Measurements from ENCODE around the gene CALN1.
"Not testable (repeated sequence)": the region's sequence is repeated elsewhere in the genome, so short reads cannot be mapped to it uniquely, and the experiment has no call there.

CALN1 gene

GRCh38 chr7:72408966-72409637, 3.0 kb downstream of the CALN1 start:
- DNase-seq (ENCODE audit: low spot score), result no peak

- DNase-seq (ENCODE audit: low spot score), result no peak
Measured at GRCh38 chr7:72406820-72407403, 5.2 kb downstream of the CALN1 start.

GRCh38 chr7:72405871-72406270, 6.3 kb downstream of the CALN1 start:
- DNase-seq (ENCODE audit: low spot score), result no peak

DNA sequence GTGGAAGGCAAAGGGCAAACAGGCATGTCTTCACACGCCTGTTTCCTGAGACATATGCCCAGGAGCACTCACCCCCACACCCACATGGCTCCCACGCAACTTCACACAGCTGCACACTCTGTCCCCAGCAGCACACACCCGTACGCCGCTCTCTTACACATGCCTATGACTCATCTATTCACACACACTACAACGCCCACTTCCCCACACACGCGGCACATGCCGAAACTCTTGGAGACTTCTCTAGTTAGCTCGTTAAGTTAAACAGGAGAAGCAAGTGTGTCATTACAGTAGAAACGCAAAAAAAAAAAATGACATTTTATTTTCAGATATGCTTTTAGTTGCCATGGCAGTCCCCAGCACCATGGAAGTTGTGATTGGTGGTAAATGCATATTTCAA, 6.7 kb downstream of the CALN1 start:
- no peak for DNase-seq (ENCODE audit: low spot score)

DNA sequence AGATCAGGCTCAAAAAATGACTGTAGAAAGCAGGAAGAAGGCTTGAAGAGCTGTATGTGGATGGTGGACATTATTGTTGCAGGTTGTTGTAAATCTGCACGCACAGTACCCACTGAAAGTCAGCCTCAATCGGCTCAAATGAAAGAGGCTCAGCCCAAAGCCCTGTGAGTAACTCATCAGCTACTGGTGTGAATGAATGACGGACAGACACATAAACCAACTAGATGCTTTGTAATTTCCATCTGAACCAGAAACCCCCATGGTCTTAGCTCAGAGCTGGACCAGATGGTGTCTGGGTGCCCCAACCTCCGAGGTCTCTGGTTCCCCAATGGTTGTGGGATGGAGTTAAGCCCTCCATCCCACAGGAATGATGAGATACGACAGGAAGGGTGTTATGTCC, 7.4 kb downstream of the CALN1 start:
- DNase-seq (ENCODE audit: low spot score), result no peak

- DNase-seq (ENCODE audit: low spot score), result no peak
Measured at GRCh38 chr7:72403458-72404076, 8.6 kb downstream of the CALN1 start.

DNA sequence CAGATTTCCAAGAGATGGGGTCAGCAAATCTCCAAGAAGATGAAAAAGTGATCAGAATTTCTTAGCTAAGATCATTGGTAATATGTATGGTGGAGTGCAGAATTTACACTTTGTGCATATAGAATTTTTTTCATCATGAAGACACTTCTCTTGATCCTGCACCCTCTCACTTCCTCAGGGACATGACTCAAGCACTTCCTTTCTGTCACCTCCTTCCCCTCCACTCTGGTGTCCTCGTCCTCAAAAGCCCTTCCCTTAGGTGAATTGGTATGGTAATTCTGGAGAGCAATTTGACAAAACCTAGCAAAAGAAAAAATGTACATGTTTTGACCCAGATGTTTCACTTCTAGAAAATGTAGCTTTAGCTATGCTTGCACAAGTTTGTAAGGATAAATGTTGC, 18.1 kb downstream of the CALN1 start:
- DNase-seq (ENCODE audit: low spot score), result no peak

DNA sequence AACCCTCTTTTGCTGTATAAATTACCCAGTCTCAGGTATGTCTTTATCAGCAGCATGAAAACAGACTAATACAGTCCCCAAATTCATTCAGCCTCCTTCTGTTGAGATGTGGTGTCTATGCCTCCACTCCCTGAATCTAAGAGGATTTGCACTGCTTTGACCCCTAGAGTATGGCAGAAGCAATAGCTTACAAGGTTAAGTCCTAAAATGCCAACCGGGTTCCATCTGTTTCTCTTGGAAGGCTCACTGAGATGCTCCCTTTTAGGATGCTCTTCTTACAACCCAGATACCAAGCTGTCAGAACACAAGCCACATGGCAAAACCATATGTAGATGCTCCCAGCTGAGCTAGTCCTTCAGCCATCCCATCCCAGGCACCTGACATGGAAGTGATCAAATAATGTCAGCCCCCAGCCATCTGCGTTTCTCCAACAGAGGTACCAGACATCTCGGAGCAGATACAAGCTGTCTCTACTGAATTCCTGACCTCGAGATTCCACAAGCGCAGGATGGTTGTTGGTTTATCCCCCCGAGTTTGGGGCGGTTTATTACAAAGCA, 20.2 kb downstream of the CALN1 start:
- DNase-seq (ENCODE audit: low spot score), result no peak

GRCh38 chr7:72386118-72386517, 26.0 kb downstream of the CALN1 start:
- DNase-seq (ENCODE audit: low spot score), result no peak

DNA sequence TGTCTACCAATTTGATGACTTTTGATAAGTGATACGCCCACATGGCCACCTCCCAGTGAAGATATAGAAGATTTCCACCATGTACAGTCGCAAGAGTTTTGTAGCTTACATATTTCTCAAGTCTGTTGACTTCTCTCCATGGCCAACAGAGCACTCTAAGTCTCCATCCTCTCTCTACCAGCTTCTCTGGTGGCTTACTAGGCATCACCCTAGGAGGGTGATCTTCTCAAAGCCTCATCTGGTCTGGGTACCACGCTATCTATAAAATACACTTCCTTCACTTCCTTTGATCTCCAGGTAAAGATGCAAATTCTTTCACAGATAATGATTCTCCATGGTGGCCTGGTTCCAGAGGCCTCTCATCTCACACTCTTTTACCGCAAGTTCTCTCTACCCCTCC, 49.9 kb downstream of the CALN1 start:
- DNase-seq (ENCODE audit: low spot score), result no peak

DNA sequence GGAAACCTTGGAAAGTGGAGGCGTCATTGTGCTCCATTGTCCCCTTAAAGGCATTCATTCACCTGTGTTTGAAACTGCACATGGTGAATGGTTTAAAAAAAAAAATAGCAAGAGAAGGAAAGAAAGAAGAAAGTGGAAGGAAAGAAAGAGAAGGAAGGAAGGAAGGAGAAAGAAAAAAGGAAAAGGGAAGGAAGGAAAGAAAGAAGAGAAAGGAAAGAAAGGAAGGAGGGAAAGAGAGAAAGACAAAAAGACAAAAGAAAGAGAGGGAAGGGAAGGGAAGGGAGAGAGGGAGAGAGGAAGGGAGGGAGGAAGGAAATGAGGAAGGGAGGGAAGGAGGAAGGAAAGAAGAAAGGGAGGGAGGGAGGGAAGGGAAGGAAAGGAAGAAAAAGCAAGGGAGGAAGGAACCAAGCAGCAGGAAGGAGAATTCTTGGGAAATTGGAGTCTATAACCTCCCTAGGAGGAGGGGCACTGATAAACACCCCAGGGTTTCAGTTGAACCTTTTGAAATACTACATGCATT, 66.9 kb downstream of the CALN1 start:
- DNase-seq (ENCODE audit: low spot score), result no peak

DNA sequence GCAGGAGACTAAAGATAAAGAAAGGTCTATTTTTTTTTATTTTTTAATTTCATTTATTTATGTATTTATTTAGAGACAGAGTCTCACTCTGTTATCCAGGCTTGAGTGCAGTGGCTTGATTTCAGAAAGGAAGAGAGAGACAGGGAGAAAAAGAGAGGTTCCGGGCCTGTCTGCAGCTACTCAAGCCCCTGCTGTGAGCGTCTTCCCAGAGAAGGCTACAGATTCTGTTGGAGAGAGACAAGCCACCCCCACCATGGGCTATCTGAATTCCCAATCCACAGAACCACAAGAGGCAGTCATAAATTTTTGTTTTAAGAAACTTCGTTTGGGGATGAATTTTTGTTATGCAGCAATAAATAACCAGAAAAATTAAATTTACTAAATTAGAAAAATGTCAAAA, 68.1 kb downstream of the CALN1 start:
- DNase-seq (ENCODE audit: low spot score), result no peak

DNA sequence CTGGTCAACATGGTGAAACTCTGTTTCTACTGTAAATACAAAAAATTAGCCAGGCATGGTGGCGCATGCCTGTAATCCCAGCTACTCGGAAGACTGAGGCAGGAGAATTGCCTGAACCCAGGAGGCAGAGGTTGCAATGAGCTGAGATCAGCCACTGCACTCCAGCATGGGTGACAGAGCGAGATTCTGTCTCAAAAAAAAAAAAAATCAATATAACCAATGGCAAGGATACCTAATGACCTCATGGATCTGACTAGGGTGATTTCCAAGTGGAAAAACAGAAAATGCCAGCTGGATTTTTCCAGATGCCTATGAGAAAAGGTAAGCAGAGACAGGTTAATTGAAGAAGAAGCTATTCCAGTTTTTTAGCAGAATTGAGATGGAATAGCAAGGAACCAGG, 68.8 kb downstream of the CALN1 start:
- DNase-seq (ENCODE audit: low spot score), result not testable (repeated sequence)

DNA sequence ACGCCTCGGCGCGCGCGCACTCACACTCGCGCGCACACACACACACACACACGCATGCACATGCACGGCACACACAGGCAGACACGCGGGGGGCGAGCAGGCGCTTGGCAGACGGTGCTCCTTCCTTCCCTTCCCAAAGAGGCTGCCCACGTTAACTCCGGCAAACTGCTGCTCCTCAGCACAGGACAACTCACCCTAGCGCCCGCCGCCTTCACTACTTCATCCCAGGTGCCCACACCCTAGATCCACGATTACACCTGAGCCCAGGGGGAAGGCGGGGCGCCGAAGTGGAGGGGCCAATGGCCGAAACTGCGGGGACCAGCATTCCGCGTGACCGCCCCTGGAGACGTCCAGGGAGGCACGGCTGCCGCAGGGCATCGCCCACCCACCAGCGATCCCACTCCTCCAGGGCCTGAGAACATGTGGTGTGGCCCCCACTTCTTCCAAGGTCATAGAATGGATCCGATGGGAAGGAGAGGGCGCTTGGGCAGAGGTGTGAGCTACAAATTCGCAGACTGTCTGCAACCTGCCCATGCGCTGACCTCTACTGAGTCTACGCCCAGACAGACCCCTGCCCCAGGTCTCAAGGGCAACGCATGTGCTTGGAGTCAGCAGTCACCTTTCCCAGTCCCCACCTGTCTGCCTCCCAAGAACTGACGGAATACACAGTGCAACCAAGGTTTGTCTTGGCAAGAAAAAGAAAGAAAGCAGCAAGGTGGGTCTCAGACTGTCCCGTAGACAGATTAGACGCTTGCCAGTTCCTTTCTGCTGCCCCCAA, 74.6 kb downstream of the CALN1 start:
- no peak for DNase-seq (ENCODE audit: low spot score)

GRCh38 chr7:72336632-72337389, 75.3 kb downstream of the CALN1 start:
- DNase-seq (ENCODE audit: low spot score), result no peak

- DNase-seq (ENCODE audit: low spot score), result no peak
Measured at GRCh38 chr7:72336382-72336631, 75.8 kb downstream of the CALN1 start.

GRCh38 chr7:72335561-72336381, 76.4 kb downstream of the CALN1 start:
- no peak for DNase-seq (ENCODE audit: low spot score)

DNA sequence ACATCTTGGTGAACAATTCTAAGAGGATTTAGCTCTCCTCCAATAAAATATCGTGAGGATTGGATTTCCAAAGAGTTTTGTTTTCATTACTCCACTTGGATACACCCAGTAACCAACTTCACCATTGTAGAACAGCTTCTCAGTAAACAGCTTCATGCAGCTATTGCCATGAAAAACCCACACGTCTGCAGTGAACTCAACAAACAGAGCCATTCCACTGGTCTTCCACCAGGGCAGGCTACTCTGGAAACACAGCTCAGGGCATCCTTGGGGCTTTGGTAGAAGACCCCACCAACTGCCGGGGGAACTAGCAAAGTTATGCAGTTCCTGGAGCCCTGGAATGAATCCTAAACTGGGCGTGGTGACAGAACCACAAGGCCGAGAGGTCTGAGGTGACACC, 77.4 kb downstream of the CALN1 start:
- DNase-seq (ENCODE audit: low spot score), result no peak

- no peak for DNase-seq (ENCODE audit: low spot score)
Measured at GRCh38 chr7:72334066-72334465, 78.1 kb downstream of the CALN1 start.

- DNase-seq (ENCODE audit: low spot score), result no peak
Measured at GRCh38 chr7:72326811-72327210, 85.3 kb downstream of the CALN1 start.

DNA sequence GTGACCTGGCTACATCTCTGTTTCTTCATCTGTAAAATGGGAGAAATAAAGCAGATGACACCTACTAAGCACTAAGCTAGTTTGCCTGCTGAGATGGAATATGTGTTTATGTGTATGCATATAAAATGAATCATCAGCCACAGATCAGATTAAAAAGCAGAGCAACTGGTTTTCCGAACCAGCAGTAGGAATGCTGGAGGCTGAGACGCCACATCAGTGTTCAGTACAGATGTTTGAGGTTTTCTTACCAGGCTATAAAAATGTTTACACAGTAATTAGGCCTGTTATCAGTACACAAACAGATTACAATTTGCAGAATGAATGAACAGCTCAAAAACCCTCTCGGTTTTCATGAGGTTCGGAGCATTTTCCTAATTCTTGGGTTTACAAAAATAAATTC, 85.8 kb downstream of the CALN1 start:
- no peak for DNase-seq (ENCODE audit: low spot score)

Data from germinal center (tissue), 1 donor.